ENCODE data around the gene SCIN.

GRCh38 chr7:12690041-12690878 is 119.7 kb downstream of the SCIN start:
- TF ChIP-seq CTCF (IDR thresholded peaks at IDR 0.05) (no peak), POLR2A (IDR thresholded peaks at IDR 0.05) (no peak)

Data from adrenal gland (tissue), 5 donors.